ENCODE results near the gene ARSG.

DNA sequence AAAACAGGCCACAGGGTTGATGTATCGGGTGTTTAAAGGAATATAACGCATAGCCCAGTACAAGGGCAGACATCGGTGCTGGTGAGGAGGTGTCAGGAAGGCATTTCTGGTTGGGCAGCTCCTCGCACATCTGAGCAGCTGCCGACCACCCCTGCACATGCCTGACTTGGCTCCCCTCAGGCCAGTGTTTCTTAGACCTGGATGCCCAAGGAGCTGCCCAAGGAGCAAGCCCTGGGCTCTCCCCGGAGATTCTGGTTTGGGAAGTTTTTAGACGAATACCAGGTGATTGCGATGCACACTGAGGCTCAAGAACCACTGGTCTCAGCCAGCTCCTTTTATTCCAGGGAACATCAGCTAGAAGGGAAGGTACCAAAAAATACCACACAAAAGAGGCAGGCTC lies 154.4 kb downstream of the ARSG start:
- TF ChIP-seq SMAD1 (IDR thresholded peaks at IDR 0.05; ENCODE audit: low read depth, low read length, partially characterized antibody): no peak
- no peak for TF ChIP-seq ZNF764 (CRISPR knock-in tag; IDR thresholded peaks at IDR 0.05; ENCODE audit: low read depth)
